ENCODE results near the gene CHMP3.

GRCh38 chr2:86584151-86584913 lies 21.1 kb upstream of the CHMP3 start:
- TF ChIP-seq POLR2A (IDR thresholded peaks at IDR 0.05; ENCODE audit: low read depth, low read length): no peak
- TF ChIP-seq POLR2AphosphoS5 (IDR thresholded peaks at IDR 0.05; ENCODE audit: low read depth, low read length): no peak

All from GM12891 (cell line).